CD4-positive, alpha-beta T cell treated with Interleukin-15 for 1 hour (primary cell): ENCODE measurements around the gene ADAM12.
"Not testable (repeated sequence)": the region's sequence is repeated elsewhere in the genome, so short reads cannot be mapped to it uniquely, and the experiment has no call there.

Source experiments
- DNase-seq: peaks from one replicate; pipeline ENCODE4 v3.0.0-alpha.2; 2020

Gene ADAM12

DNA sequence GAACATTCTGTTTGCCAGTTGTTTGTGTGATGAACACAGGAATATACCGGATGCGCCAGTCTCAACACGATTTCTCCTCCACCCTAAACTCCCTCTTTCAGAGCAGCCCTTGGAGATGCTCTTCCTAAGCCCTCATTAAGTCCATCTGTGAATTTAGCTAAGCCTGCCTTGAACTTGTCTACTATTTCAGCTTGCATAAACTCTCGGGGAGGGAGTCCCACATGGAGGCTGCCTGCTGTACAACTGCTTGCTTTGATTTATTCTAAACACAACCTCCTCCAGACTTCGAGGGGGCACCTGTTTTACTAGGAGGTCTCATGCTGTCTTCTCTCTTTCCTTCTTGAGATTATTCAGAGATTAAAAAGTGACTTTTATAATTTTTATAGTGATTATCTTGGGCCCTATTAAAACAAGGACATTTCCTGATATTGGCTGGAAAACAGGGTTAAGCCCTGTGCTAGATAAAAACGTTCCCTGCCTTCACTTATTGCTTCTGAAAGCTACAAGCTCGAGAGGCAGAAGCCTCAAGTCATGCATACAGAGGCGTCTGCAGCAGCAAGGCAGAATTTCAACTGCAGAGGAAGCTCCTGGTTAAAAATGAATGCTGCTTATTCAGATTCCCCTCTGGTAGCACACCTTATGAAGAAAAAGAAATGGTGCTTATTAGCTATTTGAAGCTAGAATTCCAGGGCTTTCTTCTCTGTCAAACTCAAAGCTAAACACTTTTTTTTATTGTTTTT, 317.6 kb downstream of the ADAM12 start:
- DNase-seq = no peak

DNA sequence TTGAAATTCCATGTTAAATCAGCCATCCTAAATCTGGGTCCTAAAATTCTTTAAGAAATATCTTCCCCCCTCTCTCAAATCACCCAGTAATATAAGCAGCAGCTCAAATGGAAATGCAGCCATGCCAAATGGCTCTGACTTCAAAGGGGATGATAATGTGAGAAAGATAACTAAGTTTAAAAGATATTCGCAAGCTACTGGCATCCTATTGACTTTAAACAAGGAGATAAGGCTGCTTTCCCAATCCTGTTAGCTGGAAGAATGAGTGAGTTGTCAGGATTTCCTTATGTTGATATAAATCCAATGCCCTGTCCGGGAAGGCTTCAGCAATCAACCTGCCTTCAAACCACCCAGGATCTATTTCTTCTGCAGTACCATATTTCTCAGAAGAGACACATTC, 320.0 kb downstream of the ADAM12 start:
- DNase-seq = no peak

DNA sequence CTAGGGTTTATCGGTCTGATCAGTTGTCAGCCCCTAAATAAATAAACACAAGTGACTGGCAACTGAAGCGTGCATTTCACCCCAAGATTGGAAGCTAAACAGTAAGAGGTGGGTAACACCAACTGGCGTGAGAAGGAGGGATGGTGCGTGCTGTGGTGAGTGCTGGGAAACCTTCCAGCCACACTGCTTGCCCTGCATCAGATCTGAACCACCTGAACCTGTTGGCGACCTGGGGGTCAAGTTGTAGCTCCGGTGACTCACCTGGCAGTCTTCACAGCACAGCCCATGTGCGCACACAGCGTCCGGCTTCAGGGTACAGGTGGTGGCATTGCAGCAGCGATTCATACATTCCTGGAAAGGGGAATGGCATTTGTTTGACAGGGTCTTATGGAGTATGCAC, 321.8 kb downstream of the ADAM12 start:
- DNase-seq = no peak

DNA sequence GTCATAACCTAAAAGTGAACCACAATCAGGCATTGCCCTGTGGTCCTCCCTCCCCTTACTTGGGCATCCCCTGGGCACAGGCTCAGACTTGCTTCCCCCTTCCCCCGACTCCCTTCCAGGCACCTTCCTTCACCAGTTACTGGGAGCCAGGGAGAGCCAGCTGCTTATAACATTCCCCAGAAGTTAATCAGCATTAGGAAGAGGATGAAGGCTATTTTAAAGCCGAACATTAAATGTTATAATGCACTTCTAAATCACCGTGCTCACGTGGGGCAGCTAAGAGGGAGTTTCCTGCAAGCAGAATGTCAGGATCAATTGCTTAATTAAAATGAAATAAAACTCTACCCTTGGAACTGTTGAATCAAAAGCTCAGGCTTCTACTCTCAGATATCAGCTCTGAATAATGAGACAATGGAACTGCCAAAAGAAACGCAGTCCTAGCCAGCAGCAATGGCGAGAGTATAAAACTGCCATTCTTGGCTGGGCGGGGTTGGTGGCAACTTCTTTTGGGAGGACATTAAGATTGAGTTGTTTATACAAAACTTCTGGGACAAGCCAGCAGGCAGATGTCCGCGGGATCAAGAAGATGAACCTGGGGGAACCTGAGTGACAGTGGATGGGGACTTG, 322.4 kb downstream of the ADAM12 start:
- no peak for DNase-seq

DNA sequence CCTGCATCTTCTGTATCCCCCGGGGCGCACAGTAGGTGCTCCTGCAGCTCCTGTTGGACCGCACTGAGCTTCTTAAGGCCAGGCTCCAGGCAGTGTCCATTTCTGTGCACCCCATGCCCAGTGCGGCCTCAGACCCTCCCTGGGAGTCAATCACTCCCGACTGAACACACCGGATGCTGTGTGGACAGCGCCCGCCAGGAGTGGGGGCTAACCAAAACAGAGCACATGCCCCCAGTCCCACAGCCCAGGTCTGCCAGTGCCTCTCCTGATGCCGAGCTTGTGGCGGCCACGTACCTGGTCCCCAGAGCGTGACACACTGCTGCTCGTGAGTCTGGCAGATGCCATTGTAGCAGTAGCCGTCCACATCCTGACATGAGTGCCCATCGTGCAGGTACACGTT, 323.8 kb downstream of the ADAM12 start:
- no peak for DNase-seq

DNA sequence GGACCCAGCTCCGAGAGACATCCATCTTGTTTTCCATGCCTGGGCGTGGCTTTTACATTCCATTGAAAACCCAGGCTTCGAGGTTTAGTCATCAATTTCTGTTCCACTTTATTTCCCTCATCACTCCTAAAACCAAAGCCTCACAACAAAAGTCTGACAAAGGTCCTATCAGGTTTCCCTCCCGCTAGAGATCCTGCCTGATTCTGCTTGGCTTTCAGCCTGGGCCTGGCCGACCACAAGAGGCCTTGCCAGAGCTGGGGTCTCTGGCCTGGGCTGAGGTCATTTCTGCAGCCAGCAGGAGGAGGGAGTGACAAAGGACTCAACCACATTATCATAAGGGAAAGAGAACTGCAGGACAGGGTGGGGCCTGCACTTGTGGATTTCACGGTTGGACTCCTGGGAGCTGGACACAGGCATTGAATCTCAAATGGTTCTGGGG, 324.9 kb downstream of the ADAM12 start:
- no peak for DNase-seq

DNA sequence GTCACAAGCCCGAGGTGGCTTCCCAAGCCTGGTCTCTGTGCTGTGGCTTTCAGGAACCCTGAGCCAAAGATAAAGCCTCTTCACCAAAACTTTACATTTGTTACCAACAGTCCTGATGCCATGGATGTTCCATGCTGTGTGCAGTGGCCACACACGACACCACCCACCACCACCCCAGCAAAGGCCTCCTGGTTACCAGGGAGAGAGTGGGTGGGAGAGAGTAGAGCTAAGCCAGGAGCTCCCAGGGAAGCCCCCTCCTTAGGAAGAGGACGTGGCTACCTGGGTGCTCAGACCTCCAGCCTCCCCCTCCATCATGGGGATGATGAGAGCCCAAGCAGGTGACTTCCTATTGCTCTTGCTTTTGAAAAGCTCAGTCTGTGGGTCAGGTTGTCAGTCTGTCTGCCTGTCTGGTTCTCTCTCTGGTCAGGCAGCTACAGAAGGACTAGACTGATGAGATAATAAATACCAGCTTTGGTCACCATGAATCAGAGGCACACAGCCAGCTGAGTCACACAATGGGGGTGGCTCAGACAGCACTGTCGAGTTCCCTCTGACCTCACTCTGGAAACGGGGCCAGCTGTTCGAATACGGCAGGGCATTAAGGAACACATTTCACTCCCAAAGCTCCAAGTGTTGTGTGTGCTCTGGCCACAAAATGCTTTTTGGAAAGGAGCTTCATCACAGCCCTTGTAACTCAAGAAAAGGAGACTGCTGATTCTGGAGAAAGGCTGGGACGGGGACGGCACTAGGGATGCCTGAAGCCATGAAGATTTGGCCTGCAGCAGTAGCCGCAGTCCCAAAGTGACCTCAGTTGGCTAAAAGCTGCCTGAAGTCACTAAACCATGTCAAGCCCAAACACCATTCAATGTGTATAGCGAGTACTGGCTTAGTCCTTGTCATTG, 325.9 kb downstream of the ADAM12 start:
- DNase-seq = no peak

DNA sequence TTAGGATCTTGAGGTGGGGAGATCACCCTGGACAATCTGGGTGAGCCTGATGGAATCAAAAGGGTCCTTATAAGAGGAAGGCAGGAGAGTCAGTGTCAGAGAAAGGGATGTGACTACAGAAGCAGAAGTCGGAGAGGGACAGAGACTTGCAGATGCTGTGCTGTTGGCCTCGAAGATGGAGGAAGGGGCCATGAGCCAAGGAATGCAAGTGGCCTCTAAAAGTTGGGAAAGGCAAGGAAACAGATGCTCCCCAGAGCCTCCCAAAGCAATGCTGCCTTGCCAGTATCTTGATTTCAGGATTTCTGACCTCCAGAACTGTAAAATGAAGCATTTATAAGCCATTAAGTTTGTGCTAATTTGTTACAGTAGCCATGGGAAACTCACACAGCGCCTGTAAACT, 326.8 kb downstream of the ADAM12 start:
- DNase-seq = no peak

DNA sequence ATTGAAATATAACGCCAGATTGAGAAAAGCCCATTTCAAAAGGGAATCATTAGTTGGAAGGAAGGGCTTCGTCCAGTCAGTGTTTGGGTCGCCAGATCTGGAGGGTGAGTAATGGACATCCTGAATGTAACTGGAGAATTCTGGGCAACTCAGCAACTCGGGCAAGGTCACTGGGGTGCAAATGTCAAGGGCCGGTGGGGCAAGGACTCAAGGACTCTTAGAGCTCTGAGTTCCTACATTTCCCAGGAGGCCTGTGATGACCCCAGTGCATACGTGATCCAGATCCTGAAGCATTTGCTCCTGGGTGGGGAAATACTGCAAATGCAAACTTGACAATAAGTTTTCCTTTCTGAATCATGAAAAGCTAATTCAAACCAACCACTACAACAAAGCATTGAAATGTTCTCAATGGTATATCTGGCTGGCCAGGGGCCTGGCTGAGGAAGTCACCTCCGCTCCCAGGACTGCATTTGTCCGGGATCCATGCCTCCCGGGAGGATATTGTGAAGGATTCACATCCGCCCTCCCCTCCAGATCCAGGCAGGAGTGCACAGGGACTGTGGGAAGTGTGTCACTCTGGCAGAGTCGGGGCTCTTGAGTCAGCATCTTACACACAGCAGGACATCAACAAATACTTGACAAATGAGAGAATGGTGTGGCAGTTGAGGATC, 327.9 kb downstream of the ADAM12 start:
- no peak for DNase-seq

DNA sequence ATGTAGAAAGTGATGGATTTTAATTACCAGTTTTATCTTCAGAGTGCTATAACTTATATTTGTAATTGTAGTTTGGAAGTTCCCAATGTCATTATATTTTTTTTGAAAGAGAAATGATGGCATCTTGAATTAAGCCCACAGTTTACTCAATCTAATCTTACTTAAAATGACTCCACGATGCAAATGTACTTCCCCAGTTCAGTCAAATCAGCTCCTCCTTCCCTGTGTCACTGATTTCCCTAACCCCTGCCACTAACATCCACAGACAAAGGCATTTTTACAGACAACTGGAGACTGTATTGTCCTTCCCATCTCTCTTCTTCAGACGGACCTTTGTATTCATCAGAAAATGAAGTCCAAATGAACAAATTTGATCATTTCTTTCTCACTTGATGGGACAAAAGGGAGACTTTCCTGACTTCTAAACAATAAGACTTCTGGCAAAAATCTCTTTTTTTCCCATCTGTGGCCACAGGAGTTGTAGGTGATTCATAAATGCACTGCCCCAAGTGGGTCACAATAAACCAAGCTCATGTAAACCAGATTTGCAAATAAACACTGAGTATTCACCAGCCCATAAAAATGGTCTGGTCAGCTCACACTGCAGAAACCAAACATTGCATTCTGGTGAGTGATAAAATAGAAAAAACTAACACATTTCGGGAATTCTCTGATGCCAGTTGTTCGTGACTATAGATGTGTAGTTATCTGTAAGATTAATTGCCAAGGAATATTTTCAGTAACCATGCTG, 329.0 kb downstream of the ADAM12 start:
- no peak for DNase-seq

DNA sequence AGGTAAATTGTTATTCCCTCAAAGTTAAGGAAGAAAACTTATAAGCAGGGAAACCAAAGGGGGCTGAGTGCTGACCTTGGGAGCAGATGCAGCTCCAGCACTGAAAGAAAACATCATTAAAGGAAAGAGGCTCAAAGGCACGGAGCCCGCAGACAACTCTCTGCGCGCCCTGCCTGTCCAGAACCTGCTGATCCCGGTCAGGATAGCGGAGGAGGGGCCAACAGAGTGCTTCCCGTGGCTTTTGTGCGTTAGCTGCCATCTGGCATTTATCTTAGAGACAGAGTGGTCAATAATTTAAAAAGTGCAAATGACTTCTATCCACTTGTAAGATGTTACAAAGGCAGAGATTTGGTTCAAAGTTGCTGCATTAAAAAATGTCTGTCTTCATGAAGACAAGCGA, 329.8 kb downstream of the ADAM12 start:
- DNase-seq = no peak

DNA sequence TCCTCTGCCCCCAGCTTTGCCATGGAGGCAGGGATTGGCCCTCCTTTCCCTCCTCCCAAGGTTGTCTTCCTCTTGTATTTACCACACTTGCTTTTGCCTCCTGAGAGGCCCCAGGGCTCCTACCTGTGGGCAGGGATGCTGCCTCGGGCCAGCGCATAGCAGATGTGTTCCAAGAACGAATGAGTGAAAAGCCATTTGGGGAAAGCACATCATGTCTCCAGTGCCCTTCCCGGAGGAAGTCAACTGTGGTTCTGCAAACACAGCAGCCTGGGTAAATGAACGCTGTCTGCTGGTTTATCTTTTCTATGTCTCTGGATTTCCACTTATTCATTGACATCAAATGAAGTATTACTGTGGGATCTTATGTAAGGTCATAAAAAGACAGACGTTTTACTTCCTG, 330.2 kb downstream of the ADAM12 start:
- no peak for DNase-seq

DNA sequence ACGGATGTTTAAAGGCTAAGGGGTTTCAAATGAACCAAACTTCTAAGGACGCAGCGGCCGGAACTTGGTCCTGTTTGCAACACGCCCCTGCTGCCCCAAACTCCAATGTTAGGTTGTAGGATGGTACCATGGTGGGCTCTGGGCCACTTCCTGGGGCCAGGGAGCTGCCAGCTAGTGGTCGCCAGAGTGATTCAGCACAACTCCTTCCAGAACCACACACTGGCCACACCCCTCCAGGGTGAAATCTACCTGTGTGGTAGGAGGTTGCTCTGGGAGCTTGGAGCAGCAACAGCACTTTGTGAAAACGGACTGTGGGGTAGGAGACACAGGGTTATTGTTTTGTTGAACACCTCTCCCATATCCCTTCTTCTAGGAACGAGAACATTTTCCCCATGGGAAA, 330.8 kb downstream of the ADAM12 start:
- no peak for DNase-seq

DNA sequence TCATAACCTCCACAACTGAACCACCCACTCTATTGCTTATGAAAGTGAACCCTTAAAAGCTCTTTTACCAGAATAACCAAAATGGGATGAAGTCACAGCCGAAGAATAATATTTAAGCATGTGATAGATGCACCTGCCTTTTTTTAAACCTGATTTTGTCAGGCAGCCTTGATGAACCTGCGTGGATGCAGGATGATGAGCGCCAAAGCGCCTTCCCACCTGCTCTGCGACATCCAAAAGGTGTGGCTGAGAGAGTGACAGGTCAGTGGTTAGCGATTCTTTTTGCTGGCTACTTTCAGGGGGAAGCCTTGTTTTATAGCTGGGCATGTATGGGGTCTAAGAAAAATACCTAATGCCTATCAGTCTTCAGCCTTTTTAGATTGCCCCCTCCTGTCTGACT, 334.1 kb downstream of the ADAM12 start:
- DNase-seq = no peak

DNA sequence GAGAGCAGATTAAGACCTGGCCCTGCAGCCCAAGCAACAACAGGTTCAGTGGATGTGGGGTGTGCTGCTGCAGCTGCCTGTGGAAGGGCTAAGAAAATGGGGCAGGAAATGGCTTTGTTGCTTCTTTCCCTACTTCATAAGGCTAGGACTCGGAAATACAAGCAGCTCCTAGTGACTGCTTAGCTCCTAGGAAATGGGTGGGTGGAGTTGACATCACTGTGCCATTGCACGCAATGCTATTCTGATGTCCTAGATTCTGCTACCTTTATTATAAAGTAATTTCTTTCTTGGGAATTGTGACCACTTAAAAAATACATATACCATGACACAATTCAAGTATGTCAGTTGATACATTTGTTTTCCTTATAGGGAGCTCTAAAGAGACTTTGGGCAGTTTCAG, 336.1 kb downstream of the ADAM12 start:
- no peak for DNase-seq

DNA sequence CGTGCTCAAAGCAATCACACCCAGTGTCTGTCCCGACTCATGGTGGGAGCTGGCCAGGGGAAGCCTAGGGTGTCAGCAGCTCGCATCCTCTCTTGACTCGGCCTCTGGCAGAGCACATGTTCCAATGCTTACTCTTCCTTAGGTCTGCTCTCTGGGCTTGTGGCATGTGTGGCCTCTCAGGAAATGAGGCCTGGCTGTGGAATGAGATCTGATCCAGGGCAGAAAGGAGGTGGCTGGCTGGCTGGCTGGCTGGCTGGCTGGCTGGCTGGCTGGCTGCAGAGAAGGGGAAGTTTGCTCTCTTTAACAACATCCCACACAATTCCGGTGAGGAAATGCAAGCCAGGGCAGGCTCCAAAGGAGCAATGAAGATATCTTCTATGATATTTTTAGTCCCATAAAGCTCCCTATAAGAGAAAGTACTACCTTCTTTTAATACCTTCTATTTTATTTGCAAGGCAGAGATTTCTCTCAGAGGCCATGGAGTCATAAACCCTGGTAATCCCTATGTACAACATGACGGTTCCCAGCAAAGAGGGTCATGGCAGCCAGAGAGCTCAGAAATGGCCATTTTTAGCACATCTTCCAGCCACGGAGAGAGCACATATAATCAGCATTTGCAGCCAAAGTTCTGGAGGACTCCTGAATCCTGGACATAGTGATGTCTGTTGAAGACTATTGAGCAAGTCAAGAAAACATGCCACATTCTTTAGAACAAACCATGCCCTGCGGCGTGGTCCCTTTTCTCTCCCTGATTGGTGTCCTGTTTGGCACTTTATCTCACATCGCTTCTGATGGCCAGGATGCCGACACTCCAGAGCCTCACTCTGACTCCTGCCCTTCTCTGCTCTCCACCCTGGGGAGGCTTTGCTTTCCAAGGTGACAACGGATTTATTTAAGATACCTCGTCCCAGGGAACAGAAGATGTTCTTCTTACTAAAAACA, 338.2 kb downstream of the ADAM12 start:
- DNase-seq = no peak

DNA sequence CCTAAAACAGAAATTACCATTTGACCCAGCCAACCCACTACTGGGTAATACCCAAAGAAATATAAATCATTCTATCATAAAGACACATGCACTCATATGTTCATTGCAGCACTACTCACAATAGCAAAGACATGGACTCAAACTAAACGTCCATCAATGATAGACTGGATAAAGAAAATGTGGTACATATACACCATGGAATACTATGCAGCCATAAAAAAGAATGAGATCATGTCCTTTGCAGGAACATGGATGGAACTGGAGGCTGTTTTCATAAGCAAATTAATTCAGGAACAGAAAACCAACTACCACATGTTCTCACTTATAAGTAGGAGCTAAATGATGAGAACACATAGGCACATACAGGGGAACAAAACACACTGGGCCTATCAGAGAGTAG, 340.5 kb downstream of the ADAM12 start:
- DNase-seq = not testable (repeated sequence)

DNA sequence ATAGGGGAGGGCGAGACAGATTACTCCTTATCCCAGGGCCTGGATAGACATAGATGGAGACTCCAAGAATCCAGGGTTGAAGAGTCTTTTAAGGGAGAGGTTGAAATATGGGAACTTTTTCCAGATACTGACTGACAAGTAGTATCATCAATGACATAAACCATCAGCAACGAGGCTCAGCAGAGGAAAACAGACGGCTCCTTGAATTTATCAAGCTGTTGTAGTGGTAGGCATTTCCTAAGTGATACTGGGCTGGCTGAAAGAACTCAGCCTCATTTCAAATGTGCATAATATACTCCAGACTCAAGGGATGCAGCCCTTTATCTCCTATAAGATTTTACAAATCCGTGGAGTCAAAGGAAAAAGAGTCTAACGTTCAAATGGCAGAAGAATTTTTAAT, 341.4 kb downstream of the ADAM12 start:
- DNase-seq = no peak

DNA sequence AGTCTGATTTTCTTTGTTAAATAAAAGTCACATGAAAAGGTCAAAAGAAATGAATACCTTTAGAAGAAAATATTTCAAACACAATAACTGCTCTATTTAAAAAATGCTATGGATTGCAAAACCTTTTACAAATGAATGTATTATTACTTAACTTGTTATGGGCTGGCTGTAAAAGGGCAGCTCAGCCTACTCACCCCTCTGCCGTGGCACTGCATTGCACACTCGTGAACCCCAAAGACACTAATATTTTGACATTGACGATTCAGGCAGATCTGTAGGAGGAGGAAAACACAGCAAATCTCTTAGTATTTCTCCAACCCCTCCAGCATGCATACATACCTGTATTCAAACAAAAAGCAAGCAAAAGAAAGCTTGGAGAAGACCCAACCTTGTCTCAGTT, 342.4 kb downstream of the ADAM12 start:
- no peak for DNase-seq

DNA sequence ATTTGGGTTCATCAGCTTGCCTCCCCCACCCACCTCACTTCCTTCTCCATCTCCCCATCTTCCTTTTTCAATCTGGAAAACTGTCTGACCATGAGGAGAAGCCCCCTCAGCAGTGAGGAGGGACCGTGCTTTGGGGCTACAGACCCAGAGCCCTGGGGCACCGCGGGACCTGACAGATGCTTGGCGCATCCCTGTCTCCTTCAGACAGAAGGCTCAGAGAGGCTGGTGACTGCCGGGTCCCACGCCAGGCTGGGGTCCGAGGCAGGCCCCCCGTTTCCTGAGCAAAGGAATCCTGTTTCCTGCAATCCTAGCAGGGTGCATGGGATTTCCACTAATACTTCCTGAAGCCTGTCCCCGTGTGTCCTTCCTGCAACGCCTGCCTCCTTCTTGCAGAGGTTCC, 344.9 kb downstream of the ADAM12 start:
- no peak for DNase-seq

DNA sequence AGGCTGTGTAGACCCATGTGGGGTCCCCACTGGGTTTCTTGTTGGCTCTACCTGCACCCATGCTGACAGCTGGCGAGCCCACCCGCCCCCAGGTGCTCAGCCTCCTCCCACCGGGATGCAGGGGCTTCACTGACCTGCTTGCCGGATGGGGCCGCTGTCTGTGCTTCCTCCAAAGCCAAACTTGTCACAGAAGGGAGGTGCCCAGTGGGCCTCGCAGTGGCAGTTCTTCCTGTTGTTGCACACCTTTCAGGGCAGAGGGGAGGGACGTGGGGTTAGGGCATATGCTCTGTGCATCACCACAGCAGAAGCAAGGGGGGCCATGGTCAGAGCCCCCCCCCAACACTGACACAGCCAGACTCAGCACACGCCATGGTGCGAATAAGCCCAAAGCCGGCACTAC, 345.4 kb downstream of the ADAM12 start:
- DNase-seq = peak; percentile 57
